Gastrocnemius medialis (tissue), 4 donors: ENCODE data around the gene PPP2R5A. TPM values are rescaled to one million over a fixed set of nuclear protein-coding genes. Genes with fewer than 3 reads are reported as not detected.
"Not testable (repeated sequence)": the region's sequence is repeated elsewhere in the genome, so short reads cannot be mapped to it uniquely, and the experiment has no call there.

Experiments
- ATAC-seq, 2 donors: fragments of 150-250 bp; one replicate each; pipeline ENCODE4 v1.9.1; 2016
- DNase-seq, 2 donors: peaks; one replicate each; pipeline ENCODE4 v3.0.0-alpha.2; 2019
- H3K27ac ChIP-seq, 4 donors: fragments of 200-600 bp; sonication (generic); 1 replicate in 1 of 4; 2 replicates in 3 of 4; pipeline ENCODE4 v1.5.1; 2016 to 2018; ENCODE audit warnings: mild to moderate bottlenecking in 2 of 4, moderate library complexity in 1 of 4
- H3K27me3 ChIP-seq, 3 donors: fragments of 200-600 bp; sonication (generic) in 2 of 3; 1 replicate in 1 of 3; 2 replicates in 2 of 3; pipeline versions ENCODE4 v1.5.1 to v1.6.0; 2016 to 2019; ENCODE audit warnings: mild to moderate bottlenecking in 1 of 3, moderate library complexity in 1 of 3
- H3K36me3 ChIP-seq, 2 donors: fragments of 200-600 bp; sonication (generic) in 1 of 2; one replicate each; pipeline ENCODE4 v1.5.1; 2017 to 2018
- H3K4me1 ChIP-seq, 2 donors: fragments of 200-600 bp; sonication (generic) in 1 of 2; one replicate each; pipeline ENCODE4 v1.5.1; 2016 to 2017; ENCODE audit warnings: mild to moderate bottlenecking in 2 of 2
- H3K4me3 ChIP-seq, 4 donors: fragments of 200-600 bp; sonication (generic) in 3 of 4; 1 replicate in 1 of 4; 2 replicates in 3 of 4; pipeline ENCODE4 v1.5.1; 2016 to 2019; ENCODE audit warnings: mild to moderate bottlenecking in 2 of 4
- H3K9me3 ChIP-seq, 3 donors: fragments of 200-600 bp; sonication (generic) in 2 of 3; 1 replicate in 1 of 3; 2 replicates in 2 of 3; pipeline ENCODE4 v1.5.1; 2016 to 2019
- CTCF ChIP-seq, 5 experiments: fragments of 450-650 bp in 3 of 5; fragments of 200-600 bp in 2 of 5; sonication (generic) in 2 of 5; IDR thresholded peaks in 4 of 5; conservative IDR thresholded peaks in 1 of 5; 1 replicate in 4 of 5; 2 replicates in 1 of 5; pipeline ENCODE4 v1.5.1; 2016 to 2019; ENCODE audit warnings: antibody characterized with exemption in 5 of 5, mild to moderate bottlenecking in 3 of 5, moderate library complexity in 3 of 5
- POLR2A ChIP-seq, 2 donors: fragments of 450-650 bp; IDR thresholded peaks; one replicate each; pipeline ENCODE4 v1.6.1; 2017; ENCODE audit warnings: antibody characterized with exemption in 2 of 2, mild to moderate bottlenecking in 2 of 2, moderate library complexity in 2 of 2
- in situ Hi-C, 4 donors: fragments of 200-750 bp; cut with MboI; loops; one replicate each; pipeline versions ENCODE4 v1.15.0 to v1.8.0; 2017; ENCODE audit warnings: low sequenced_read_pairs in 4 of 4
- intact Hi-C: fragments of 100-400 bp; cut with DNase I; formaldehyde crosslinking; loops from one replicate; pipeline ENCODE4 v1.15.1; 2023; ENCODE audit warnings: low total_unique reads
- total RNA-seq, 4 donors: library from RNA; depleted of rRNA; stranded (reverse); fragments of >200 nt; gene quantifications; one replicate each; pipeline versions ENCODE4 v1.1.0 to v1.2.3, GENCODE V29; 2016

PPP2R5A gene
- total RNA-seq, 4 donors from 2014 or later = 33.3 to 50.5 (median 37.5) TPM

GRCh38 chr1:212386029-212386428 lies 100.8 kb downstream of the PPP2R5A start:
- intact Hi-C loops = no loop called here
- TF ChIP-seq CTCF (IDR thresholded peaks at IDR 0.05 in 4 of 5, conservative IDR thresholded peaks at IDR 0.05 in 1 of 5) (no peak), POLR2A (IDR thresholded peaks at IDR 0.05) (no peak)
- H3K27ac ChIP-seq = no peak overlapping the region
- in situ Hi-C loops = no loop called here
- H3K27me3 ChIP-seq = no peaks in the 10 kb centered on the region
- no peaks in the 10 kb centered on the region for H3K36me3 ChIP-seq
- ATAC-seq = peak in 1 of 2 donors; percentile 21
- H3K4me3 ChIP-seq = no peak overlapping the region
- H3K9me3 ChIP-seq = no peaks in the 10 kb centered on the region
- no peaks in the 10 kb centered on the region for H3K4me1 ChIP-seq
- DNase-seq = no peak

- no peak for TF ChIP-seq CTCF (IDR thresholded peaks at IDR 0.05 in 4 of 5, conservative IDR thresholded peaks at IDR 0.05 in 1 of 5)
- no peak for TF ChIP-seq POLR2A (IDR thresholded peaks at IDR 0.05)
- no peaks in the 10 kb centered on the region for H3K9me3 ChIP-seq
- no peaks in the 10 kb centered on the region for H3K36me3 ChIP-seq
- H3K27me3 ChIP-seq = no peaks in the 10 kb centered on the region
- intact Hi-C loops (no loop called here), in situ Hi-C loops (no loop called here)
- H3K27ac ChIP-seq = no peak overlapping the region
- H3K4me1 ChIP-seq = no peaks in the 10 kb centered on the region
- DNase-seq (no peak), ATAC-seq (no peak)
- no peak overlapping the region for H3K4me3 ChIP-seq
Observed at GRCh38 chr1:212388985-212389716, 103.9 kb downstream of the PPP2R5A start.

- H3K4me3 ChIP-seq, H3K36me3 ChIP-seq, H3K27me3 ChIP-seq, in situ Hi-C loops, intact Hi-C loops, ATAC-seq, H3K4me1 ChIP-seq, DNase-seq, H3K27ac ChIP-seq, H3K9me3 ChIP-seq: not testable (repeated sequence)
Observed at GRCh38 chr1:212395678-212396437, 110.6 kb downstream of the PPP2R5A start.

GRCh38 chr1:212396638-212397037 lies 111.4 kb downstream of the PPP2R5A start:
- H3K4me1 ChIP-seq = peaks cover 0 to 4% of the 10 kb centered on the region in 2 donors
- ATAC-seq (no peak), DNase-seq (no peak)
- TF ChIP-seq POLR2A (IDR thresholded peaks at IDR 0.05) = no peak
- TF ChIP-seq CTCF (IDR thresholded peaks at IDR 0.05 in 4 of 5, conservative IDR thresholded peaks at IDR 0.05 in 1 of 5) = no peak
- no peak overlapping the region for H3K4me3 ChIP-seq
- H3K27ac ChIP-seq = no peak overlapping the region
- no peaks in the 10 kb centered on the region for H3K36me3 ChIP-seq
- H3K9me3 ChIP-seq = no peaks in the 10 kb centered on the region
- no peaks in the 10 kb centered on the region for H3K27me3 ChIP-seq
- in situ Hi-C loops = no loop called here
- intact Hi-C loops = no loop called here

GRCh38 chr1:212397171-212397570 lies 112.0 kb downstream of the PPP2R5A start:
- Histone ChIP-seq H3K9me3 (no peaks in the 10 kb centered on the region), H3K36me3 (no peaks in the 10 kb centered on the region), H3K4me1 (peaks cover 0 to 4% of the 10 kb centered on the region in 2 donors), H3K27ac (no peak overlapping the region), H3K4me3 (no peak overlapping the region), H3K27me3 (no peaks in the 10 kb centered on the region)
- DNase-seq = no peak
- intact Hi-C loops (no loop called here), in situ Hi-C loops (no loop called here)
- TF ChIP-seq CTCF (IDR thresholded peaks at IDR 0.05 in 4 of 5, conservative IDR thresholded peaks at IDR 0.05 in 1 of 5) = no peak
- TF ChIP-seq POLR2A (IDR thresholded peaks at IDR 0.05) = no peak
- ATAC-seq = no peak
